Dendritic cell treated with granulocyte-macrophage colony-stimulating factor and Interleukin-4, amounts not matched to agents 40 ng/mL and 50 ng/mL, for 4 days (primary cell): ENCODE results near the gene HSD17B12.

ENCODE experiments used
- H3K27ac Mint-ChIP-seq: one replicate; pipeline ENCODE4 v1.8.0; 2022; ENCODE audit warnings: mild to moderate bottlenecking, mixed read lengths
- H3K27me3 Mint-ChIP-seq: one replicate; pipeline ENCODE4 v1.8.0; 2022; ENCODE audit warnings: mild to moderate bottlenecking, mixed read lengths
- H3K36me3 Mint-ChIP-seq: one replicate; pipeline ENCODE4 v1.8.0; 2022; ENCODE audit warnings: low read depth, mixed read lengths
- H3K4me1 Mint-ChIP-seq: one replicate; pipeline ENCODE4 v1.8.0; 2022; ENCODE audit warnings: low read depth, mixed read lengths
- H3K4me3 Mint-ChIP-seq: one replicate; pipeline ENCODE4 v1.8.0; 2022; ENCODE audit warnings: mild to moderate bottlenecking, moderate library complexity, mixed read lengths
- H3K9me3 Mint-ChIP-seq: one replicate; pipeline ENCODE4 v1.8.0; 2022; ENCODE audit warnings: mixed read lengths
- intact Hi-C: fragments of 100-400 bp; cut with micrococcal nuclease; formaldehyde crosslinking; loops from one replicate; pipeline ENCODE4 v1.15.0; 2022

The HSD17B12 gene

DNA sequence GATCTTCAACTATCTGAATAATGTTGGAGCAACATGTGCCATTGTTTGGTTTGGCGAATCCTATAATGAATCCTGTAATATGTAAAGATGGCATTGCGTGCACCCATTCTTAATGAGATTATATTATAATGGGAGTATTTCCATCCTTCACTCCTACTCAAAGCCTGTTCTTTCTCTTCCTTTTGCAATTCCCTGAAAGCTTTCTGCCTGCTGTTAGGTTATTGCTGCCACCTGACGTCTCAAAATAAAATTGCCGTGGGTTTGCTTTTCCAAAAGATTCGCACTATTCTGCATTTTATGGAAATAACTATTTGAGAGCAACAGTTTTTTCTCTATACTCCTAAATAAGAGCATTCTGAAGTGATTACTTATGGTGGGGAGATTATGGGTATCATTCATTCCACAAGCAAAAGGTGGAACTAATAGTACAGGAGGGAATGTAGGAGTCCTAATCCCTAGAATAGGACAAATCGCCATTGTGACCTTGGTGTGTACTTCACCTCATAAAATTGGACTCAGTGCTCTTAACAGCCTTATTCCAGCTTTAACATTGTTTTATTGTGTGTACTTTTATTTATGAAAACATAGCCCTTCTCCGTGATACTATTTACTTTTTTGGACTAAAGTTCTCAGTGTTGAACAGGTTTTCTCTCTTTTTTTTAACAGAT lies 130.5 kb downstream of the HSD17B12 start:
- no peak overlapping the region for H3K4me3 Mint-ChIP-seq
- no peaks in the 10 kb centered on the region for H3K4me1 Mint-ChIP-seq
- no peaks in the 10 kb centered on the region for H3K27me3 Mint-ChIP-seq
- no peak overlapping the region for H3K27ac Mint-ChIP-seq
- intact Hi-C loops = no loop called here
- peaks cover 16% of the 10 kb centered on the region for H3K36me3 Mint-ChIP-seq
- no peaks in the 10 kb centered on the region for H3K9me3 Mint-ChIP-seq

GRCh38 chr11:43812471-43812870 lies 131.9 kb downstream of the HSD17B12 start:
- intact Hi-C loops = no loop called here
- H3K27ac Mint-ChIP-seq = no peak overlapping the region
- H3K4me3 Mint-ChIP-seq = no peak overlapping the region
- no peaks in the 10 kb centered on the region for H3K27me3 Mint-ChIP-seq
- H3K9me3 Mint-ChIP-seq = no peaks in the 10 kb centered on the region
- no peaks in the 10 kb centered on the region for H3K4me1 Mint-ChIP-seq
- H3K36me3 Mint-ChIP-seq = peaks cover 24% of the 10 kb centered on the region

DNA sequence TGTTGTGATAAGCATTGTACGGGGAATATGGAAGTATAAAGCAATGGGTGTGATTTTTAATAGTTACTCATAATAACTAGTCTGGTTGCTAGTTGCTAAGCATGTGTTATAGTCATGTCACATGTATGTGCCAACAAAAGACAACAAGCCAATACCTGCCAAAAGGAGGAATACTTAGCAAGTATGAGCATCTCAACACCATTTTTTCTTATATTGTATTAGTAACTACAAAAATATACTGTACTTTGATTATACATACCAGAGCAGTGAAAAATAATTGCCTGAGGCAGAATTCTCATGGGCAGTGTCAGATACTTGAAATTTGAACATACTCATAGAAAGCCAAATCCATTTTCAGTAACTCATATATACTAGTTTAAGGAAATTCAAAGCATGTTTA lies 137.7 kb downstream of the HSD17B12 start:
- Mint-ChIP-seq H3K9me3 (no peaks in the 10 kb centered on the region), H3K36me3 (peaks cover 60% of the 10 kb centered on the region), H3K4me3 (no peak overlapping the region), H3K4me1 (no peaks in the 10 kb centered on the region), H3K27ac (no peak overlapping the region), H3K27me3 (no peaks in the 10 kb centered on the region)
- intact Hi-C loops = no loop called here

- Mint-ChIP-seq H3K4me1 (no peaks in the 10 kb centered on the region), H3K27ac (no peak overlapping the region), H3K36me3 (peaks cover 71% of the 10 kb centered on the region), H3K9me3 (no peaks in the 10 kb centered on the region), H3K27me3 (no peaks in the 10 kb centered on the region), H3K4me3 (no peak overlapping the region)
- intact Hi-C loops = no loop called here
Observed at GRCh38 chr11:43819926-43820325, 139.4 kb downstream of the HSD17B12 start.

- Mint-ChIP-seq H3K4me3 (no peak overlapping the region), H3K27ac (no peak overlapping the region), H3K36me3 (peaks cover 47% of the 10 kb centered on the region), H3K9me3 (no peaks in the 10 kb centered on the region), H3K27me3 (no peaks in the 10 kb centered on the region), H3K4me1 (no peaks in the 10 kb centered on the region)
- intact Hi-C loops = no loop called here
Observed at GRCh38 chr11:43823316-43823715, 142.8 kb downstream of the HSD17B12 start.

- H3K4me1 Mint-ChIP-seq = no peaks in the 10 kb centered on the region
- no peaks in the 10 kb centered on the region for H3K27me3 Mint-ChIP-seq
- H3K27ac Mint-ChIP-seq = no peak overlapping the region
- no peak overlapping the region for H3K4me3 Mint-ChIP-seq
- H3K36me3 Mint-ChIP-seq = peaks cover 47% of the 10 kb centered on the region
- intact Hi-C loops = no loop called here
- no peaks in the 10 kb centered on the region for H3K9me3 Mint-ChIP-seq
Observed at GRCh38 chr11:43823851-43824250, 143.3 kb downstream of the HSD17B12 start.

DNA sequence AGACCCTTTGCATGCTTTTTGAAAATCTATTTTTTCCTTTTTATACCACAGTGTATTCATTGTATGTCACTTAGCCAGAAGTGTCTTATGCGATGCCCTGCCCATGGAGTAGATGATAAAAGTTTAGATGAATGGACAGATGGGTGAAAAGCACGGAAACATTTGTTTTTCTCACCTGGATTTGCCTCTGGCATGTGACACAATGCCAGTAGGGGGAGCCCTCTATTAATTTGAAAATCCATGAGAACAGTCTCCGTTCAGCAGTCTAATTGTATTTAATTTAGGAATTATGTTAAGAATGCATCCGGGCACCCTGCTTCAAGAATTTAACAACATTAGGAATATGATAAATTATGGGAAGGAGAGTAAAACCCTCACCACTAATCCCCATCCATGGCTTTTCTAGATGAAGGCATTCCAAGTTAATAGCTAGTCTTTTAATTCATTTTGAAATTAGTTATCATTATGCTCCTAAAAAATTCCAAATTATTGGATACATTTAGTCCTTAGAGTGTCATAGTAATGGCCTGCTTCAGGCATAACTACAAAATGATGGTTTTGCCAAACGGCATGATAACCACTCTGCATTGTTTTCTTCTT lies 144.8 kb downstream of the HSD17B12 start:
- H3K36me3 Mint-ChIP-seq = peaks cover 34% of the 10 kb centered on the region
- H3K27me3 Mint-ChIP-seq = no peaks in the 10 kb centered on the region
- no peak overlapping the region for H3K4me3 Mint-ChIP-seq
- no peak overlapping the region for H3K27ac Mint-ChIP-seq
- no peaks in the 10 kb centered on the region for H3K9me3 Mint-ChIP-seq
- peaks cover under 1% of the 10 kb centered on the region for H3K4me1 Mint-ChIP-seq
- intact Hi-C loops = no loop called here

GRCh38 chr11:43830928-43831440 lies 150.4 kb downstream of the HSD17B12 start:
- Mint-ChIP-seq H3K4me1 (peaks cover 16% of the 10 kb centered on the region), H3K36me3 (peaks cover 26% of the 10 kb centered on the region), H3K27me3 (no peaks in the 10 kb centered on the region), H3K9me3 (no peaks in the 10 kb centered on the region), H3K4me3 (no peak overlapping the region), H3K27ac (no peak overlapping the region)
- intact Hi-C loops = no loop called here

DNA sequence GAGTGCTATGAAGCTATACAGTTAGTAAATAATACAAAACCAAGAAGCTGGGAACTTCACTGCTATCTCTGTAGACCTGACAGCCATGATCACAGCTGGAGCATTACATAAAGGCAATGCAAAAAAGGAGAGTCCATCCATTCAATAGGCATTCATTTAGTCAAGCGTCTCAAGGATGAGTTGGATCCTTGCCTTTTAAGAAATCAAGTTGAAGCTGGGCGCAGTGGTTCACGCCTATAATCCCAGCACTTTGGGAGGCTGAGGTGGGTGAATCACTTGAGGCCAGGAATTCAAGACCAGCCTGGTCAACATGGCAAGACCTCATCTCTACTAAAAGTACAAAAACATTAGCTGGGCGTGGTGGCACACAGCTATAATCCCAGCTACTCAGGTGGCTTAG lies 152.0 kb downstream of the HSD17B12 start:
- Mint-ChIP-seq H3K36me3 (peaks cover 33% of the 10 kb centered on the region), H3K4me1 (peaks cover 16% of the 10 kb centered on the region), H3K9me3 (no peaks in the 10 kb centered on the region), H3K27me3 (no peaks in the 10 kb centered on the region), H3K27ac (no peak overlapping the region), H3K4me3 (no peak overlapping the region)
- intact Hi-C loops = no loop called here

GRCh38 chr11:43833657-43834073 lies 153.1 kb downstream of the HSD17B12 start:
- peaks cover 45% of the 10 kb centered on the region for H3K36me3 Mint-ChIP-seq
- no peaks in the 10 kb centered on the region for H3K9me3 Mint-ChIP-seq
- intact Hi-C loops = no loop called here
- no peak overlapping the region for H3K4me3 Mint-ChIP-seq
- peaks cover 16% of the 10 kb centered on the region for H3K4me1 Mint-ChIP-seq
- H3K27ac Mint-ChIP-seq = no peak overlapping the region
- no peaks in the 10 kb centered on the region for H3K27me3 Mint-ChIP-seq

DNA sequence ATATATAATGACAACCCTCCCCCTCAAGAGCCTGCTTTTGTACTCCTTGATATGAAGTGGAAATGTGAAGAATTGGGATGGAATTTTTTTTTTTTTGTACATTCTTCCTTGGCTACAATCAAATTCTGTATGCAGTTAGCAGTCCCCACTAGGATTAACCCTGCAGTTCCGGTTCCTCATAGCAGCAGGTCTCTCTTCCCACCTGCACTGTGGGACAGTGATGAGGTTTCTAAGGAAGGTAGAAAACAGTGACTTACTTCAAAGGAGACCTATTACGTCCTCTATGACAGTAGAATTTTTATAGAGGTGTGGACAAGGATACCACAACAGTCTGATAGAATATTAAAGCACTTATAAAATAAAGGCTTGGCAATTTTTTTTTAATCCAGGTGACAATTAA lies 153.7 kb downstream of the HSD17B12 start:
- H3K4me3 Mint-ChIP-seq = no peak overlapping the region
- H3K36me3 Mint-ChIP-seq = peaks cover 51% of the 10 kb centered on the region
- no peaks in the 10 kb centered on the region for H3K27me3 Mint-ChIP-seq
- H3K4me1 Mint-ChIP-seq = peaks cover 16% of the 10 kb centered on the region
- intact Hi-C loops = no loop called here
- no peak overlapping the region for H3K27ac Mint-ChIP-seq
- no peaks in the 10 kb centered on the region for H3K9me3 Mint-ChIP-seq

GRCh38 chr11:43835104-43835503 lies 154.6 kb downstream of the HSD17B12 start:
- Mint-ChIP-seq H3K9me3 (no peaks in the 10 kb centered on the region), H3K4me3 (no peak overlapping the region), H3K4me1 (peaks cover 16% of the 10 kb centered on the region), H3K36me3 (peaks cover 58% of the 10 kb centered on the region), H3K27ac (no peak overlapping the region), H3K27me3 (no peaks in the 10 kb centered on the region)
- intact Hi-C loops = no loop called here

GRCh38 chr11:43837879-43838278 lies 157.3 kb downstream of the HSD17B12 start:
- Mint-ChIP-seq H3K36me3 (peaks cover 50% of the 10 kb centered on the region), H3K9me3 (no peaks in the 10 kb centered on the region), H3K4me1 (peaks cover 8% of the 10 kb centered on the region), H3K4me3 (no peak overlapping the region), H3K27me3 (no peaks in the 10 kb centered on the region), H3K27ac (no peak overlapping the region)
- intact Hi-C loops = no loop called here

DNA sequence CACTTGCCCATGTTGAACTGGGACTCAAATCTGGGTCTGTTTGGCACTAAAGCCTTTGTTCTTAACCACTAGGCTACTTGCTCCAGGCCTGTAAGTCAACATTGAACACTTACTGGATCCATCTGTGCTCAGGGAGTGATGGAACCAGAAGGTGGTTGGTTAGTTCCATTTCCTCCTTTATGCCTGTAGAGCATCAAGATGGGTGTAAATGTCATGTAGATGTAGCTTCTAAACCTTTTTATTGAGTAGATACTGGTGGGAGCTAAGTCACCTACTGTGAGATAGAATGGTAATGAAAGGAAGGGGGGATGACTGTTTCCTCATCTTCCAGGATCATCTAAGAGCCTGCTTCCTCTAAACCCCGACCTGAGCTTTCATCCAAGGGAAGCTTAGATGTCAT lies 161.5 kb downstream of the HSD17B12 start:
- intact Hi-C loops = no loop called here
- no peaks in the 10 kb centered on the region for H3K27me3 Mint-ChIP-seq
- H3K27ac Mint-ChIP-seq = no peak overlapping the region
- H3K9me3 Mint-ChIP-seq = no peaks in the 10 kb centered on the region
- peaks cover 64% of the 10 kb centered on the region for H3K36me3 Mint-ChIP-seq
- no peak overlapping the region for H3K4me3 Mint-ChIP-seq
- H3K4me1 Mint-ChIP-seq = no peaks in the 10 kb centered on the region

DNA sequence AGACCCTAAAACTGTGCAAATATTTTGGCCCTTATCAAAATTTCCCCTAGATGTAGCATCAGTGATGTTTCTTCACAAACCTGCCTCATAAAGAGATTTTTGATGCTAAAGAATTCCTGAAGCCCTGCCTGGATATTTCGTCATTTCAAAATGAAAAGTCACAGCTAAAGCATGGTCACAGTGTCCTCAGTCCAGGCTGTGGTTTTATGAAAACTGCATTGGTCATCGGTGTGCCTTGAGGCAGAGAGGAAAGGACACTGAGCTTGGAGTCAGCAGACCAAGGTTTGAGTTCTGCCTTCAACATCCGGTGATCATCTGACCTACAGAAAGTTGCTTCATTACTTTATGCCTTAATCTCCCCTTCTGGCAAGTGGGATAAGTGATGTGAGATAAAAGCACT lies 165.3 kb downstream of the HSD17B12 start:
- Mint-ChIP-seq H3K9me3 (no peaks in the 10 kb centered on the region), H3K4me3 (no peak overlapping the region), H3K36me3 (peaks cover 30% of the 10 kb centered on the region), H3K27me3 (no peaks in the 10 kb centered on the region), H3K27ac (no peak overlapping the region), H3K4me1 (no peaks in the 10 kb centered on the region)
- intact Hi-C loops = no loop called here
